ENCODE results near the gene MGAT5.
A peak's percentile ranks its signal among the peaks of the same experiment; 100 is the strongest.

Gene MGAT5

GRCh38 chr2:134308474-134309385 is 54.9 kb downstream of the MGAT5 start:
- DNase-seq = no peak

- no peak for DNase-seq
Measured at GRCh38 chr2:134310107-134311079, 56.5 kb downstream of the MGAT5 start.

- no peak for DNase-seq
Measured at GRCh38 chr2:134312482-134312881, 58.6 kb downstream of the MGAT5 start.

GRCh38 chr2:134314202-134314601 is 60.3 kb downstream of the MGAT5 start:
- no peak for DNase-seq

- no peak for DNase-seq
Measured at GRCh38 chr2:134314681-134315368, 61.0 kb downstream of the MGAT5 start.

- no peak for DNase-seq
Measured at GRCh38 chr2:134315471-134315870, 61.6 kb downstream of the MGAT5 start.

GRCh38 chr2:134319596-134320254 is 65.9 kb downstream of the MGAT5 start:
- DNase-seq = no peak

- peak; percentile 45 to 54 for DNase-seq
Measured at GRCh38 chr2:134320930-134321329, 67.1 kb downstream of the MGAT5 start.

GRCh38 chr2:134323777-134324176 is 69.9 kb downstream of the MGAT5 start:
- DNase-seq = no peak

GRCh38 chr2:134324430-134324829 is 70.6 kb downstream of the MGAT5 start:
- DNase-seq = no peak

- no peak for DNase-seq
Measured at GRCh38 chr2:134324947-134325346, 71.1 kb downstream of the MGAT5 start.

GRCh38 chr2:134325696-134326095 is 71.8 kb downstream of the MGAT5 start:
- no peak for DNase-seq

GRCh38 chr2:134327367-134327766 is 73.5 kb downstream of the MGAT5 start:
- DNase-seq = no peak

GRCh38 chr2:134331081-134331480 is 77.2 kb downstream of the MGAT5 start:
- DNase-seq = no peak

GRCh38 chr2:134333646-134334189 is 79.8 kb downstream of the MGAT5 start:
- no peak for DNase-seq

GRCh38 chr2:134334542-134335353 is 80.9 kb downstream of the MGAT5 start:
- DNase-seq = no peak

- DNase-seq = no peak
Measured at GRCh38 chr2:134335601-134336000, 81.7 kb downstream of the MGAT5 start.

- no peak for DNase-seq
Measured at GRCh38 chr2:134336352-134336751, 82.5 kb downstream of the MGAT5 start.

GRCh38 chr2:134336921-134337320 is 83.0 kb downstream of the MGAT5 start:
- no peak for DNase-seq

- no peak for DNase-seq
Measured at GRCh38 chr2:134337631-134338030, 83.8 kb downstream of the MGAT5 start.

GRCh38 chr2:134338208-134338607 is 84.3 kb downstream of the MGAT5 start:
- DNase-seq = no peak
